Measurements from ENCODE around the gene DYNLRB2.

The DYNLRB2 gene

DNA sequence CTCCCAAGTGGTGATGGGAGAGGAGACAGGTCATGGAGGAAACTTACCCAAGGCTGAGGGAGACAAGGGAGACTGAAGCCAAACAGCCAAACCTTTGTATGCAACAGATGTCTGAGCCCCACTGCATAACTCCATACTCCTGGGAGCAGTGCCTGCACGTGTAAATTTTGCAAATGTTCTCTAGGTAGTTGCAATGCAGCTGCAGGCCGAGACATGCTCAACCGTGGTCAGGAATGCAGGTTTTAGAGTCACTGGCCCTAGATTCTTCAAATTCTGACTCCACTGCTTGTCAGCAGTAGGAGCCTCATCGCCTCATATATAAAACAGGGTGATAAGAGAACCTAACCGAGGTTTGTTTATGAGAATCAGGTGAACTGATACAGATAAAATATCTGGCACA, 11.5 kb downstream of the DYNLRB2 start:
- DNase-seq (ENCODE audit: low spot score), result no peak

DNA sequence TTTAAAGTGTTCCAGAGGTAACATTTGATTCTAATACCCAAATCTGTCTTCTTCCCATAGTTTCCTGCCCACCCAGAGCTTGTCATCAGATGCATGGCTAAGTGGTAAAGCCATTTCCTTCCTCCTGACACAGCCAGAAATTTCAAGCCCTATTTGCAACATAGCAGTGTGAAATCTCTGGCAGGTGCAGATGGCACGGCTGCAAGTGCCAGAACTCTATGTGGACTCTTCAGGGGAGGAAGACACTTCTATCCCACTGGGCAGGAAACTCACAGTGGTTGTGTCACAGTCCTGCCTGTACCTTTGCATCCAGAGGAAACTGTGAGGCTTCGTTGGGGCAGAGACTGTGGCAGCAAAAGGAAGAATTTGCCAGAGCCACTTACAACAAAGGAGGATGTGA, 13.2 kb downstream of the DYNLRB2 start:
- DNase-seq (ENCODE audit: low spot score), result no peak

DNA sequence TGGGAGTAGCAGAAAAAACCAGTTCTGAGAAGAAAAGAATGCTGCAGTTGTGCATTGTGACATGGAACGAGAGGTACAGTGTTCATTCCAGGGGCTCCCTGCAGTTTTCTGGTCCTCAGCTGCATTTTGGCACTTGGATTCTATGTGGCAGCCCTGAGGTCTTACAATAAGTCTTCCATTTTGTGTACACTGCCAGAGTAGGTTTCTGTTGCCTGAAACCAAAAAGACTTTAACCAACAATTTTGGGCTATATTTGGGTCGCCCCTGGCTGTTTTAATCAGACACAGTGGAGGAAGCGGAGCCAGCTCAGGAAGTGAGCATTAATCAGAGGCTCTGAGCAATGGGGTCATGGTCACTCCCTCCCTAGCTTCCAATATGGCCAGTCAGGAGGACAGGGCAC, 15.7 kb downstream of the DYNLRB2 start:
- DNase-seq (ENCODE audit: low spot score), result no peak

DNA sequence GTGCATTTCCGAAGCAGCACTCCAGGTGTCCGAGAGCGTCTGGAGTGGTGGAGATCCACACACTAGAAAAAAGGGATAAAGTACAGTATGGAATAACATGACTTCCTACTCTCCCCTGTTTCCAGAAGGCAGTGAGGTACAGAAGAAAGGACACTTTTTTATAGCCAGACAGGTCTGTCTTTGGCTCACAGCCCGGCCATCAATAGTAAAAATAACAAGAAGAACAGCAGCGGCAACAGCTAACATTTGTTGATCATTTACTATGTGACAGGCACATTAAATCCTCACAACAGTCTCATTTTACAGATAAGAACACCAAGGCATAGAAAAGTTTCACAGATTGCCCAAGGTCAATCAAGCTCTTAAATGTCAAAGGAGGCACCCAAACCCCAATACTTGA, 16.2 kb downstream of the DYNLRB2 start:
- no peak for DNase-seq (ENCODE audit: low spot score)

DNA sequence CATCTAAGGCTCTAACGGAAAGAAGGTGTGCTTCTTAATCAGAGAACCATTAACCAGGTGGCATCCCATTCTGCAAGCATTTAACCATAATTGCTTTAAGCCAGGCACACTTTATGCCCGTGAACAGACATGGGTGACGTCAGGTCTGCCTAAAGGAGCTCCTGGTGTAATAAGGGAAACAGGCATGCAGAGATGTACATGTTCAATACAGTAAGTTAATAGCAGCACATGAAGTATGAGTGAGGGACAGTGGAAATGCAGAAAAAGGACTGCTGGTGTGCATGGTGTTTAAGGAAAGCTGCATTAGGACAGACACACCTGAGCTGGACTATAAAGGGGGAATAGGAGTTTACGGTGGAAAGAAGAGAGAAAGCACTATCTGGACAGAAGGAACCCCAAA, 18.6 kb downstream of the DYNLRB2 start:
- DNase-seq (ENCODE audit: low spot score), result no peak

DNA sequence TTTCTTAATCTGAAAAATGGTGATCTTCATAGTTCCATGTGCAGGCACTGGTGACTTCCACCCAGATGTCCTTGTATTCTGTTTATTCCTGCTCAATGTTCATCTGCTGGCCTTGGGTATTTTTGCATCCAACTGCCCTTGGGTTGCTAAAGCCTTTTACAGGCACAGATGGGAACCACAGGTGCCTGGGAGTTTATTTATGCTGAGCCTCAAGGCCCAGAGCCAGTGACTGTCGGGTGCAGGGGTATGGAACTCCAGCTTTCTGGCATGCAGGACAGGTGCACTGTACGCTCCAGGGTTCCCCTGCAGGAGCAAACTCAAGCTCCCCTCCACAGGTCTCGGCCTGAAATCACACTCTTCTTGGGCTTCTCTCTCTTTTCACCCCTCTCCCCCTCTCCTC, 22.3 kb downstream of the DYNLRB2 start:
- DNase-seq (ENCODE audit: low spot score), result no peak

DNA sequence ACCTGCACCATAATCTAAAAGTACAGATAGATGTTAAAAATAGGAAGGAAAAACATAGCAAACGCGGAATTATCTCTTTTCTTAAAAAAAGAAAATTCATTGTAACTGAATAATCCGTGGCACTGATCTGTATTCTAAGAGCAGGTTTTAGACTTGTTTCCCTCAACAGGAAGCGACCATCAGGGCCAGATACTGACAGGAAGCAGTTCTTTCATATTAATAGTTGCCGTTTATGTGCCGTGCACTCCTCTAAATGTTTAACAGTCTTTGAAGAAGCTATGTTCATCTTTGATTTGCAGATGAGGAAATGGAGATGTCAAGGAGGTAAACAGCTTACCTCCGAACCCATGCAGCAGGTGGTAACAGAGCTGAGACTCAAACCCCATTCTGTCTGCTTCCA, 23.6 kb downstream of the DYNLRB2 start:
- DNase-seq (ENCODE audit: low spot score), result no peak

DNA sequence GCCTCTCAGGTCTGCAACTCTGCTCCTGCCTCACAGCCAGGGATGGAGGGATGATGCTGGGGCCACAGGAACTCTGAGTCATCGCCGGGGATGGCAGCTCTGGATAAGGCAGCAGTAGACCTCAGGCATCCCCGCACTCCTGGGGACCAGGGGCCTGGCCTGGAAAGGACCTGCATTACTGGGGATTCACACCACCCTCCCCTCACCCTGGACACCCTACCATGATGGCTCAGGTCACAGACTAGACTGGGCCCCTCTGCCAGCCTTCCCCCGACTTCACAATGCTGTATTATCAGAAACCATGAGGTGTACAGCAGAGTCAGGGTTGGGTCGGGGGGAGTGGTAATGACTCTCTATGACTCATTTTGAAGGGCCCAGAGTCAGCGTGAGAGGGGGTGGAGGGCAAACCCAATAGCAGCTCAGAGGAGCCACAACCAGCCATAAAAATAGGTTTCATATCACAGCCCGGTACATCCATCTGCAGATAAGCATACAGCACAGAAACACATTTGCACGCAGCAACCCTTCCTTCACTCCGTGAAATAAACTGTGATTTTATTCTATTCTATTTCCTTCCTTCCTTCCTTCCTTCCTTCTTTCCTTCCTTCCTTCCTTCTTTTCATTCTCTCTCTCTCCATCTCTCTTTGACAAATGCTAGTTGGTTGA, 28.8 kb downstream of the DYNLRB2 start:
- no peak for DNase-seq (ENCODE audit: low spot score)

DNA sequence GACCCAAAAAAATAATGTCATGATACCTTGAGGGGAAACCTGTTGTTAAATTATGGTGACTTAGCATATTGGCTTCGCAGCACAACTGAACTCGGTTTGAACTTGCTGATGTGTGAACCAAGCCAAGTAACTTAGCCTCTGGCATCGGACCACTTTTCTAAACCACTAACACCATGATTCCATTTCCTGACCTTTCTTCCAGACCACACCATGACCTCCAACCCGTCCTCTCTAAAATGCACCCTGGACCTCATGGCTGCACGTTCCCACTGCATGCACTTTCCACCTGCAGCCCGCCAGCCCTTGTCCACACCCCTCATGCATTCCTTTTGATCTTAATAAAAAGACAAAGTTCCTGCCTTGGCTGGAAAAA, 29.3 kb downstream of the DYNLRB2 start:
- DNase-seq (ENCODE audit: low spot score), result no peak

DNA sequence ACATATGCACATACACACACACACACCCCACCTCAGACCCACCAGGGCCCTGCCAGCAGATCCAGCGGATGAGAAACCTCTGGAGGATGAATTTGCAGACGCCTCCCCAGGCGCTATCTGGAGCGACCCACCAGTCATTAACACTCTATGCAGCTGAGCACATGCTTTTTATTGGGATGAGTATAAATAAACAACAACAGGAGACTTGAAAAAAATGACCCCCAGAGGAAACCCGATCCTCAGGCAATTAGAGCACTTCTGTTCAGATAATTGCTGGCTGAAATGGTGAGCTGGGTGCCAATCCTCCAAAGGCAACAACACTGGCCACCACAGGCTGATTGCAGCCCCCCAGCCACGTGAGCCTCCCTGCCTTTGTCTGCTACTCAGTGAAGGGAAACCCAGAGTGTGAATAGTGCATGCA, 32.9 kb downstream of the DYNLRB2 start:
- no peak for DNase-seq (ENCODE audit: low spot score)

DNA sequence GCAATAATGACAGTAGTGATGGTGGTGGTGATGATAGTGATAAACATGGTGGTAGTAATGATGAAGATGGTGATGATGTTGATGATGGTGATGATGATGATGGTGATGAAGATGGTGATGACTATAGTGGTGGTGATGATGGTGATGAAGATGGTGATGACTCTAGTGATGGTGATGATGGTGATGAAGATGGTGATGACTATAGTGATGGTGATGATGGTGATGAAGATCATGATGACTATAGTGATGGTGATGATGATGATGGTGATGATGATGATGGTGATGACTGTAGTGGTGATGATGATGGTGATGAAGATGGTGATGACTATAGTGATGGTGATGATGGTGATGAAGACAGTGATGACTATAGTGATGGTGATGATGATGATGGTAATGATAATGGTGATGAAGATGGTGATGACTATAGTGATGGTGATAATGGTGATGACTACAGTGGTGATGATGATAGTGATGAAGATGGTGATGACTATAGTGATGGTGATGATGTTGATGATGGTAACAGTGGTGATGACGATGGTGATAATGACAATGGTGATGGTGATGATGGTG, 35.6 kb downstream of the DYNLRB2 start:
- no peak for DNase-seq (ENCODE audit: low spot score)

DNA sequence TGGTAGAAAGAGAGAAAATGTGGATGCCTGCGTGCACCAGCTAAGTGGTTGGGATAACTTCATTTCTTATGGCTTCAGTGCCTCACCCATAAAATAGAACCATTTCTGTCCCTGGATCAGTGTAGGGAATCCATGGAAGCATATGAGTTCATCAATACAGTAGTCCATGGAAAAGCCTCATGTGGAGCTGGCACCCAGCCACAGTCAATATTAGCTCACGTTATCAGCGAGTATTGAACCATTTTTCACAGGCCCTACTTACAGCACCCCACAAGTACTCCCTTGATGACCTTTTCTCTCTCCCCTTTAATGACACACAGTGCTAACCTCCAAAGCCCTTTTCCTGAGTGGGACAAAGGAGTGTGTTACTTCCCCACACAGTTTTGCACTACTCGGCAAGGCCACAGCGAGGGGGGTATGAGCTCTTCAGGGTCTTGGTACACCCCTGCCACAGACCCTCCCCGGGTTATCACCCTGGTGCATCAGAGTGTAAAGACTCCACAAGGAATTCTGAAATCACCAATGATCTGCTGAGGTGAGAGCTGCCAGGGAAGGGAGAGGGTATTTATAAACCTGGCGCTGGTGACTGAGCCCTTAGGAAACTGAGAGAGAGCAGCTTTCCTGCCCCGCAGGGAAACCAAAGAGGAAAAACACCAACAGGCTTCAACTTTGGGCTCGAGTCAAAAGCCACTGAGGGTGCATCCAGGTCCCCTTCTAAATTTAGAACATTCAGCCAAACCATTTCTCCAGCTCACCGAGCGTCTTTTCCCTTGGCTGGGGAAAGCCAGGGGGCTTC, 36.9 kb downstream of the DYNLRB2 start:
- no peak for DNase-seq (ENCODE audit: low spot score)

DNA sequence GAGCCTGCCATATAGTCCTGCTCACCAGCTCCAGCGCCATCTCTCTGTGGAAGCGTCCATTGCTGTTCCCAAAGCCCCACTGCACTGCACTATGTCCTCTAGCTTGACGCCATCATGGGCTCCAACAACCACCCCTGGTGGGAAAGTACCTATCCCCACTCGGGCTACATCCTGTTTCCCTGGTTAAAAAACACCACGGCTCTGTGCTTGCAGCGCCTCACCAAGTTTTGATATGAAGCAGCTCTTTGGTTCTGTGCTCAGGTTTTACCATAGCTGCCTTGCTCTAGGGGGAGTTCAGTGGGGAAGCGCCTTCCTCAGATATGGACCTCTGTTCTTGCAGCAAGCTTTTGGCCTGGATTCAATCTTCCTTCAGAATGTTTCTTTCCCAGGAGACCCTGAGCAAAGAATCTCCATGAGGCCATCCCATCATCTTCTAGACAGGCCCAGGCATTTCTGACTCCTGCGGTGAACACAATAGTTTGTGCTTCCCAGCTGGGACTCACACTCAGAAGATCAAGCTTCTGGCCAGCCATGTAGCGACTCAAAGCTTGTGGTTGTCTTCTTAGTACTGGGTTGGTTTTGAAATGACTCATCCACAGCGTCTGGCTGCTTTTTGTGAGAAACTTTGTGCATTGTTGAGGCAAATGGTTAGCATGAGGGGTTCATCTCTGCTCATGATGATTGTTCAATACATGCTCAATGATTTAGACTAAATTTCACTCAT, 39.5 kb downstream of the DYNLRB2 start:
- DNase-seq (ENCODE audit: low spot score), result no peak

DNA sequence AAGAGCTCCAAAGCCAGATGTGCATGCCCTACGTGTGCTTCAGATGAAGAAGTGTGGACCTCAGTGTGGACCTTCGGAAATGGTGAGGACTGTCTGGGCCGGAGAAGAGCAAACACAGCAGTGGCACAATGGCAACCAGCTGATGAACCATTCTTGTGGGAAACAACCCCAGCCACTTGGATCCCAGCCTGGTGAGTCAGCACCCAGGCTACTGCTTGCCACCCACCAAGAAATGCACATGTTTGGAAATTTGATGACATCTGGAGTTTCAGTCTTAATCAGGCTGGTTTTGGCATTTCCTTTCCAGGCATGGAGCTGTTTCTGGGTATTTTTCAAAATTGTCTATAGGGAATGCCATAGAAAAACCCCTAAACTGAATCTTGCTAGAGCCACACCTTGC, 42.7 kb downstream of the DYNLRB2 start:
- no peak for DNase-seq (ENCODE audit: low spot score)

DNA sequence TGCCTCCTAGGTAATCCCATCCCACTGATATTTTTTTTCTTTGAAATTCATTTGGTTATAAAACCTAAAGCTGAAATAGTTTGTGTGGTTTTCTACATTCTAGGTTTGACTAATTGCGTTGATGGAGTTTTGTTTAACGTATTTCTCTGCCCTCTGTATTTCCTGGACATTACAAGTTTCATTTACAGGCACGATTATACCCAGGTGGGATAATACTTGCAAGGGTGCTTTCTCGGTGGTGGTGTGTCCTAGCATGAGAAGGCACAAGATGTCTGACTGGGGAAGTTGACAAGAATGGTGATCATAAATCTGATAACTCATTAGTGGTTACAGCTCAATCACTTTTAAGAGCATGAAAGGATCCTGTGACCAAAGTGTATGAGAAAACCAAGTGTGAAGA, 45.0 kb downstream of the DYNLRB2 start:
- no peak for DNase-seq (ENCODE audit: low spot score)

DNA sequence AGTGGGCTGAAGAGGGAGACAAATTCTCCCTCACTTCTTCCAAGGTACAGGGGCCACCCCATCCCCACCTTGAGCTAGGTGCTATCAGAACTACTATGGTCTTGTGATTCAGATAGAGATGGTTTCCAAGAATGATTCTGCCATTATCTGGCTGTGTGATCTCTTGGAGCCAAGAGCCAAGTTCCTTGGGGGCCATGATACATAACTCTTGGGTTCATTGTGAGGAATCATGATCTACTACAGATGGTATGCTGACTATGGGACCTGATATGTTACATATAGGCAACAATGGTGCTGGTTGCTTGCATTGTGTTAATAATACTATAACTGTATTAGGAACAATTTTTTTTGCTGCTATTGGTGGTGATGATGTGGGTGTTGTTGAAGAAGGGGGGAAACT, 45.7 kb downstream of the DYNLRB2 start:
- DNase-seq (ENCODE audit: low spot score), result no peak

DNA sequence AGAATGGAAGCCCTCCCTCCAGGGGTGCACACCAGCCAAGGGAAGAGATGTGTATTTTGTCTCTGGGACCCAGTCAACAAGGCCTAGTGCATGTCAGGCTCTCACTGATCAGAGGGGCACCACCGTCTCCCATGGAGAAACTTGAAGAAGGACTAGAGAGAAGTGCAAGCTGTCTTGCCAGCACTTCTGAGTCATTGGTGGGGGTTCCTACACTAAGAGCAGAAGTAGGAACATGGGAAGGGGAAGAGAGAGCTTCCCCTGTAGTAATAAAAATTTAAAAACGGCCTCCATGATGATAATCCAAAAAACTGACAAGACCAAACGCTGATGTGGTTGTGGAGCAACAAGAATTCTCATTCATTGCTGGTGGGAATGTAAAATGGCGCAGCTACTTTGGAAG, 46.3 kb downstream of the DYNLRB2 start:
- DNase-seq (ENCODE audit: low spot score), result no peak

DNA sequence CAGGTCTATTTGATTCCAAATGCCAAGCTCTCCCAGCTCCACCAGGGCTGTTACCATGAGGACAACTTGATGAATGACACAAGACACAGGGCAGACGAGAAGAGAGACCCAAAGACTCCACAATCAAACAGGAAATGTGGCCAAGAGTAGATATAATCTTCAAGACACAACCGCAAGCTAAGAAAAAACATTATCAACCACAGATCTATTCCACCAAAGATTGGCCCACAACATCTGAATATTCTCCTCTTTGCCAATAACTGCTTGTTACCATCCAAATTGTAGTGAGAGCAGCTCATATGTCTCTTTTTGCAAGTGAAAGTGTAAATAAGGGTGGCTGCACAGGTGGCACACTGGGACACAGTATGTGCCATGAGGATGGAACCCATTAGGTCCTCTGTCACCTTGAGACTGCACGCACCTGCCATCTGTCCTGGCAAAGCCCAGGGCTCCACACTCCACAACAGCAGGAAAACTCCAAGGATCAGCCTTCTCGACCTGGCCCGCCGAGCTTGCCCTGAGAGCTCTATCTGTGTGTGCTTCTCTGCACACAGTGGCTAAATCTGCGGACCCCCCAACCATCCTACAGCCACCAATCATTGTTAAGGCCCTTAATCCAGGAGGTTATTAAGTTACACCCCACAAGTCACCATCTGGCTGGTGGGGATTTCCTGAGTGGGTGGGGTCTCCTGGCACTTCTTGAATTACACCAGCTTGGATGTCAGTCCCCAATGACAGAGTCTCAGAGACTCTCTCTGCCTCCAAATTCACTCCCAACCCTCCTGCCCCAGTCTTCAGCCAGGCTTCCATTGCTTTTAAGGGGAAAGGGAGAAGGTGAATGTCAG, 50.5 kb downstream of the DYNLRB2 start:
- no peak for DNase-seq (ENCODE audit: low spot score)

DNA sequence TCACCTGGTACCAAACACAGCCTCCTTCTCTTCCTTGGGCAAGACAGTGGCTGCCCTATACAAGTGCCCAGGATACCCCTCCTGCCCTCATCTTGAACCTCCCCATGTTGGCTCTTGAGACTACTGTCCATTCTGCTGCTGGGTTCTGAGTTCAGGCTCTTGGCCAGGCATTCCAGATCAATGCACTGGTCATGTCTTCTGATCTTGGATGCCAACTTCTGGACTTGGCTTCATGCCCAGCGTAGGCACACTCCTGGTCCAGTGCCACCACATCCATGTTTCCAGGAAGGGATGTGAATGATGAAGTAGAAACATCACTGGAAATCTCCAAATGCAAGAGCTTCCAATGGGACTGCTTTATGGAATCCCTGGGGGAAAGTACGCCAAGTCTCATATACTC, 51.5 kb downstream of the DYNLRB2 start:
- no peak for DNase-seq (ENCODE audit: low spot score)

DNA sequence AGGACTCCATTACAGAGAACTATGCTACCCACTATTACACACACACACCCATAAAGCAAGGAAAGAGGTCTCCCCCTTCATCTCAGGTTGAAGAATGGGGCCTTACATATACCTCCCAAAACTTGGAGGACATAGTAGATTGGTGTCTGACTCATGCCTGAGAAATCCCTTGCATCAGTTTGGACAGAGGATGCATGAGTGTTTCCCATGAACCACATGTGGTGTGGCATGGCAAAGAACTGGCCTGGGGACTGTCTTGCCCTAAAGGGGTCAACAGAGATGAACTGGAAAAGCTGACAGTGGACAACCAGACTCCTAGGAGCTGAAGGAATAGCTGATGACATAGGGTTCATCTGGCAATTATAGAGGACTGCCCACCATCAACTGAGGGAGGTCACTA, 54.0 kb downstream of the DYNLRB2 start:
- no peak for DNase-seq (ENCODE audit: low spot score)

DNA sequence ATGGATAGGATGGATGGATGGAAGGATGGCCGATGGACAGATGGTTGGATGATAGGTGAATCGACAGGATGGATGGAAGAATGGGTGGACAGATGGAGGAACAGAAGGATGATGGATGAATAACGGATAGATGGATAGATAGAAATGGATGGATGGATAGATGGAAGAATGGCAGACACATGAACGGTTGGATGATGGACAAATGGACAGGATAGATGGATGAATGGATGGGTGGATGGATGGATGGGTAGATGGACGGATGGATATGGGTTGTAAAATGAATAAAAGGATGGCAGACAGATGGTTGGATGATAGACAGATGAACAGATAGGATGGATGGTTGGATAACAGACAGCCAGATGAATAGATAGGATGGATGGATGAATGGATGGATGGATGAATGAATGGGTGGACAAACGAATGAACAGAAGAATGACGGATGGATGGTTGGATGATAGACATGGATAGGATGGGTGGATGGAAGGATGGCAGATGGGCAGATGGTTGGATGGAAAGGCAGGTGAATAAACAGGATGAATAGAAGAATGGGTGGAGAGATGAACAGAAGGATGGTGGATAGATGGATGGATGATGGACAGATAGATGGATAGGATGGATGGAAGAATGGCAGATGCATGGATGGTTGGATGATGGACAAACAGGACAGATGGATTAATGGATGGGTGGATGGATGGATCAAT, 55.9 kb downstream of the DYNLRB2 start:
- no peak for DNase-seq (ENCODE audit: low spot score)
